ENCODE measurements around the gene HS6ST2.

HS6ST2 gene

DNA sequence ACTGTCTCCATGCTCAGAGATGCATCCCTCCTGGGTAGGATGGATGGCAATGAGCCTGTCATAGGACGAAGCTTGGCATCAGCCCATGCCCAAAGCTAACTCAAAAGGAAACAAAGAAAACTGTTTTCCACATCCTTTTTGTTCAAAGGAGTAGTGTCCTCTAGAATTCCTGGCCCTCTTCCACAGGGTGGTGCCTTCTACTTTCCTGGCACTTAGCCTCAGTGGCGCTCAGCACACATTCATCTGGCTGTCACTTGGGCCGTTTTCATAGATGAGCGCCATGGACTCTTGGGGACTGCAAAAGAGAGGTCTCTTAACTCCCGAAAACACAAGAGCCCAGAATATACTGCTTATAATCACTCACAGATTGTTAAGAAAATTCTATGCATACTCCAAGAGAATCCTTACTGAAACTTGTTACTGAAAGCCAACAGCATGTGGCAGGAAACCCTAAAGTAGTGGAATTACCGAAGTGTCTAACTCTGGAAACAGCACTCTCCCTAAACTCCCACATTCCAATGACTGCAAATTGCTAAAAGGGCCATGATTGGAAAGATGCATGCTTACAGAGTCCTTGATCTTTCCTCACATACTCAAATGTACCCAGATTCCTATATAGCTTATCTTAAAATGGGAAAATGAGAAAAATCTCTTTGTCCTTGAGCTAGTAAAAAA, 110.0 kb downstream of the HS6ST2 start:
- no peak for DNase-seq (ENCODE audit: low read depth in 2 of 2)

DNA sequence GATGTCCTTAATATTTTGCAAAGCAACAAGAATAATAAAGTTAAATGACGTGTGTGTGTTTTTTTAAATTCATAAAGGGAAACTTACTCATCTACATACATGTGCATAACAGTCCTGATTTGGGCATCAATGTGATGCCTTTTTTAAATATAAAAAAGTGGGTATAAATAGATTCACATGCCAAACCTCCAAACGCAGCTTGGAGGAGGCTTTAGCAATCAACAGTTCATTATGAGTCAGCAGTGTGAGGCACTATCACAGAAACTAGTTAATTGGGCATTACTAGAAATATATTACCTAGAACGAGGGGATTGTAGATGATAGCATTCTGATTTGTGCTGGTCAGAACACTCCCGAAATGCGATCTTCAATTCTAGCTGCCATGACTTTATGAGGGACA, 115.1 kb downstream of the HS6ST2 start:
- no peak for DNase-seq (ENCODE audit: low read depth in 2 of 2)

DNA sequence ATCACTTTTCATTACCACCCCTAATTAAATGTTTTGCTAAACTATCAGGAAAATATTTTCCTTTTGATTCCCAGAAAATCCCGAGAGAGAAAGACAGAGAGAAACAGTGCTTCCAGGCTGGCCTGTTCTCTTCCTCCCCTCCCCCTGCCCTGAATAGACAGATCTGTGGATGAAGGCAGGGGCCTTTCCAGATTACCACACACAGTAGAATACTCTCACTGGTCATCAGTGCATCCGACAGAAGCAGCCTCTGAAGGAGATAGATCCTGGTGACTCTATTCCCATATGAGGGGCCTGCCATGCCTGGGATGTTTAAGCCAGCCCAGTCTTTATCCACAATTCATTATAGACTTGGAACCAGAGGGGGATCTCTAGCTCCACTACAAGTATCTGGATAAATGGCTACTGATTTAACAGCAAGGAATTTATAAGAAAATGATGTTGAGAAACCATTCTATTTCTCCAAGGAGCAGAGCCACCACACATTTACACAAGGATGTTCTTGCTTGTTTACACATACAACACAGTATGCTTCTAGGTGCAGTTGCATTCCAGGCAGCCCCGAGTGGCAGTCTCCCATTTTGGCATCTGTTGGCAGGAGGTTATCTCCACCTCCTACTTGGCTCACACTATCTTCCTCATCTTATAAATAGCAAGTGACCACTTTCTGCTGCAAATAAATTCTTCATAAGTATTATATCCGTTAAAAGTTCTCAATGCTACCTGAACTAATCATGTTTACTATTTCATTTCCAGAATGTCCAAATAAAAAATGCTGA, 115.8 kb downstream of the HS6ST2 start:
- DNase-seq (ENCODE audit: low read depth in 2 of 2), result no peak

DNA sequence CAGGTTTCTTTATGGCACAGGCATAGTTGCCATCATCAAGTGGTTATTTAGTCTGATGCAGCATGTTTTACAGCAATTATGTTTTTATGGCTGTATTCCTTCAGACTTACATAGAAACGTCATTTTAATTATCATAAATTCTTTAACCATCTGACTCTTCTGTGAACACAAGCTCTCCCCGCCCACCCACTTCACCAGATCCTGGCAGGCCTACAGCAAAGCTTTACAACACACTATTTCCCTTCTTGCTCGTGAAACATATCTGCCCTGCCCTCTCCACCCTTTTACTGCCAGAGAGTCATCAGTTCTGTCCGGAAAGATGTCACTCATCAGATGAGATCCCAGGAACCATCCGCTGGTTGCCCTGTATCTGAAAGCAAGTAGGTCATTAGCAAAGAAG, 120.5 kb downstream of the HS6ST2 start:
- no peak for DNase-seq (ENCODE audit: low read depth in 2 of 2)

DNA sequence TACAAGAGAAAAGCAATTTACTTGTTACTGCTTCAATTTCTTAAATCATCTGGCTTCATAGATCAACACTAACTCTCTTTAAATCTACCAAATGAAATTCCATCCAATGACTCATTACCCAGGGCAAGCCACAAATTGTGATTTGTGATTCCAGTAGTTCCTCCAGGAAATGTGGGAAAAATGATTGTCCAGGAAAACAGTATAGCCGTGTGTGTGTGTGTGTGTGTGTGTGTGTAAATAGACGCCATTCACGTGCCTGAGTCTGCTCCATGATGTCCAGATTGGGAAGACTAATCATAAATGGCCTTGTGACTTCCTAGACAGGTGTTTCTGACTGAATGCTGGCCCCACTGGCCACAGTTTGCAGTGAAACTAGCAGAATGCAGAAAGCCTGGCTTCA, 121.3 kb downstream of the HS6ST2 start:
- no peak for DNase-seq (ENCODE audit: low read depth in 2 of 2)

DNA sequence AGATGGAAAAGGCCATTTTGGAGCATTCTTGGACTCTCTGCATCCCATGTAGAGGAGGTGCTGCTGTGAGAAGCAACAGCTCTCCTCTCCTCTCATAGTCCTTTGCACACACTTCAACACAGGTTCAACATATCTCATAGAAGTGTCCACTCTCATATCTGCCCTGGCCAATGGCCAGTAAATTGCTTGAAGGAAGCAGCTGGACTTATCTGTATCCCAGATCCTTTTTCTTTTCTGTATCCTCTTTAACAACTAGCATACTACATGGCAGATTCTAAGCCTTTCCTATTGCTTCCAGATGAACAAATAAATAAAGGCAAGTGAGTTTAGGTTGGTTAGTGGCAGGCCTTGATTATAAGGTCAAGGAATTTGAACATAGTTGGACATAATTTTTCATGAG, 122.0 kb downstream of the HS6ST2 start:
- DNase-seq (ENCODE audit: low read depth in 2 of 2), result no peak

DNA sequence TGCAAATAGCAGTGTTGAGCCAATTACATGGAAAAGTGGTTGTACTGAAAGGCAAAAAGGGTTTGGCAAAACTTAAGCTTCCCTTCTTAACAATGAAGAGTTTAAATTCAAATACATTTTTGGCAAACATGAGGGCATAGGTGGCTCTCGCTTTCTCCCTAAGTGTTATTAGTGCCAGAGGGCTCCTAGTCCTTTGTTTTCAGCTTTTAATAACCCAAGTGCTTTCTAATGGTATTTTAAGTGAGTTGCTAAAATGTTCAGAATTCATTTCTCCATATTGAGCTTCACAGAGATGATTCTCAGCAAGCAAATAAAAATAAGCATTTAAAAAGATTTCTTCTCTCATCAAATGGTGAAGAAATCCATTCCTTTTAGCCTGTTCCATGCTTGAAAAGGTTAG, 123.7 kb downstream of the HS6ST2 start:
- no peak for DNase-seq (ENCODE audit: low read depth in 2 of 2)

DNA sequence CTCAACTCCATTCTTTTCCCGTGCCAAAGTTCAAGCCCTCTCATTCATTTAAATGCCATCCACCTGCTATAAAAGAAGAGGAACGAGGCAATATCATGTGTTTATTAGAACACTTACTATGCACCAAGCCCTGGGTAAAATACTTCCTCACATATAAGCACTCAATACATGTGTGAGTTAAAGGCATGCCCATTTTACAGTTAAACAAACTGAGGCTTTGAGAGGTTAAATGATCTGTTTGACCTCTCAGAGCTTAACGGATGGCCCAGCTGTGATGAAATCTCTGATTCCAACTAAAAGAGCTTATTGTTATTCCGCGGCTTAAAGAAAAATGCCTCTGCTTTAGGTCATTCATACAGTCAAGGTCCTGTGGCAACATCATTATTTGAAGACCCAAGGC, 124.3 kb downstream of the HS6ST2 start:
- no peak for DNase-seq (ENCODE audit: low read depth in 2 of 2)

DNA sequence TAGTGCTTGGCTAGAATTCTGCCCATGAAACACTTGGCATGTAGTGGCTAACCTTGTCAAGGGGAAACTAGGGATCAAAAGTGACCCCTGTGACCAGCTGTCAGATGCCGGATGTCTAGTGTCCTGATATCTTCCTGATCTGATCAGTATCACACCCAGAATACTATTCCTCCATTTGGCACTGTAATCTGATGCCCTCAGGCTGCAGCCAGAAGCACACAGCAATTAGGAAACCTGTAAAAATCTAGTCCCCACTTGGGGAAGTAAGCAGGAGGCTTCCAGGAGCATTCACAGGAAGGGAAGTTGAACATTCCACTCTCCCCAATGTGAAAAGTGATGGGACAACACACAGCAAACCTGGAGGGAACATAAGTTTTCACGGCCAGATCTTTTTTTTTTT, 125.1 kb downstream of the HS6ST2 start:
- DNase-seq (ENCODE audit: low read depth in 2 of 2), result no peak

DNA sequence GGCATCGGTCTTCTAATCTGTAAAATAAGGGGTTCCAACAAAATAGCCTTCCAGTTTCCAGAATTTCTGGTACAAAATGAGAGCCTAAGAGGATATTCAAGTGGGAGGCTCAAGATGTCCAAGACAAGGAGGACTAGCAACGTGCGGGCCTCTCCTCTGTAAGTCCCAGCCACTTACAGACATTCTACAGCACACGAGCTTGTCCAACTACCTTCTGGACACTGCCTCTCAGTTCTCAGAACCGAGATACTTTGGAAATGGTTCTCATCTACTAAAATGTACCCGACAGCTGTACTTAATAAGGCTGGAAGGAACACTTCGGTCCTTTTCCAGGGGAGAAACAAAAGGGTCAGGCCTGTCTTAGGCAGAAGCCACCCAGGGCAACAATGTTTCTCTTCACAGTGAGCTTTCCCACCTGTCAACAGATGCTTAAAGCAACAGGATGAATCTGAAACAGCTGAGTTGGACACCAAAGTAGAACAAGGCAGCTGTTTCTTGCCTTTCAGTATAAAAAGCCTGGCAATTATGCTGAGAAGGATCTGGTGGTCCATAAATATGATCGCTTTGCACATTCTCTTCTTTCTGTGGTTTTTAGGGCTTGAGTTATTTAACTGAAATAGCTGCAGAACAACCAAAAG, 127.0 kb downstream of the HS6ST2 start:
- no peak for DNase-seq (ENCODE audit: low read depth in 2 of 2)

DNA sequence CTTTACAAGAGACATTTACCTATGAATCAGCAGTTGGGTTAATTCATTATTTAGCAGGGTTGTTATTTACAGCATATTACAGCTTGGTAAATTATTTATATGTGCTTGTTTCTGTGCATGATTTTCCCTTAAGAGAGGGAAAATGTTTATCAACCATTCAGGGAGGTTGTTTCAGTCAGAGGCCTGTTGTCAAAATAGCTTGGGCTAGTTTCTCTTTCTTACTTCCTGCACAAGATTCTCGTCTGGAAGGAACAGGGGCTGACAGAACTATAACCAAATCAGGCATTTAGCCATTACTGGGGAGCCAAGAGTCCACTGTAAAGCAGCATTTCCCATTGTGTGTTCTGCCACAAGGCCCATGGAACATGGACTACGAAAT, 135.8 kb downstream of the HS6ST2 start:
- DNase-seq (ENCODE audit: low read depth in 2 of 2), result no peak

DNA sequence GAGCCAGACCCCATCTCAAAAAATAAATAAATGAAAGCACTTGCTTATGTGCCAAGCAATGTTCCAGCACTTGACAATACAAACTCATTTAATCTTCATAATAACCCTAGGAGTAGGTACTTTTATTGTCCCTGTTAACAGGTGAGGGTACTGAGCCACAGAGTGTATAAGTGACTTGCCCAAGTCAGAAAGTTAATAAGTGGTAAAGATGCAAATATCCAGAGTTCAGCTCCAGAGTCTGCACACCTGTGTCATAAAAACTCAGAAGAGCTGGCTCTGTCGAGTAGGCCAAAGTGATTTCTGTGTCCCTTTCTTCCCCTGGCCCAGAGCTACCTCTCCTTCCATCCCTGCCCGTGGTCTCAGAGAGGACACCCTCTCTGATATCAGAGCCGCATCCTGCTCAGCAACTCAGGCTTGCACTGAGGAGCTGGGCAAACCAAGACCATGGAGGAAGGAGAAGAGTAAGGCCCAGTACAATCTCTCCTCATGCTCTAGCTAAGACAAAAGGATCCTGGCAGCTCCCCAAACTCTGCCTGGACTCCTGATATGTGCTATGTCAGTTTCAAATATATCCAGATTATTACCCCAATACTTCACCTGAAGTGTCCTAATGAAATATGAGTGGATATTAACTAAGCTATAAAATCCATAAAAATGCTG, 136.3 kb downstream of the HS6ST2 start:
- no peak for DNase-seq (ENCODE audit: low read depth in 2 of 2)

DNA sequence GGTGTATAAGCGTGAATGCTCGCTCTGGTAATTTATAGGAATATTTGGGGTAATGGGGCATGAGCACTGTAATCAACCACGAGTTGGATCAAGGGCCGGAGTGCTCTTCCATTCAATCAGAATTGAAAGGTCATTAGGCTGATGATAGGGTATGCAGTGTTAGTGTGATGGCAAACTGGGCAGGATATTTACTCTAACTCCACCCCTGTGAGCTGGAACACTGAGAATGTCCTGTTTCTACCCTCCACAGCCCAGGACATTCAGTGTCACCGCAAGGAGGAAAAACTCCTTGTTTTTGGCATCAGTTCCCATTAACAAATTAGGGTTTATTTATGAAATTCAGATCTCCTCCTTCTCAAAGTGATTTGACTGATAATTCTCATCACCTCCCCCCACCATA, 137.8 kb downstream of the HS6ST2 start:
- no peak for DNase-seq (ENCODE audit: low read depth in 2 of 2)

DNA sequence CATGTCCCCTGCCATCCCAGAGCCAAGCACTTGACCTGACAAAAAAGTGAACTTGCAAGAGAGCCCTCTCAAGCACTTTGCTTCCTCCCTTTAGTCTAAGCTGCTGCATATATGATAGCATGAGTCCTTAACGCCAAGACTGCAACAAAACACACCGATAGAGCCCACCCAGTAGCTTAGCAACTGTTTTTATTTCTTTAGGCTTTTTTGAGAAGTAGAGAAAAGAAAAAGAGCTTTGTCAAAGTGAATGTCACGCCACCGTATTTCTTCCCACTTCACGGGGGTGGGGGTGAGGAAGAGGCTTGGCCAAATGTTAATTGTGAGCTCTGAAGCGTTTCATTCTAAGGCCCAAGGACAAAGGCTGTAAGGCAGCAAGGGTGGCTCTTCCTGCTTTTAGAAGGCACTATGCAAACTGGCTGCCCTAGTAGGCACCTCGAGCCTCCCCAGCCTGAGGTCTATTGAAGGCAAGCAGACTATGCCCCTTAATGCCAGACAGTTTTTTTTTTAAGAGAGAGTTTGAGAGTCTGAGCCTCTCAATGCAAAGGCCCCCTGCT, 138.6 kb downstream of the HS6ST2 start:
- no peak for DNase-seq (ENCODE audit: low read depth in 2 of 2)

DNA sequence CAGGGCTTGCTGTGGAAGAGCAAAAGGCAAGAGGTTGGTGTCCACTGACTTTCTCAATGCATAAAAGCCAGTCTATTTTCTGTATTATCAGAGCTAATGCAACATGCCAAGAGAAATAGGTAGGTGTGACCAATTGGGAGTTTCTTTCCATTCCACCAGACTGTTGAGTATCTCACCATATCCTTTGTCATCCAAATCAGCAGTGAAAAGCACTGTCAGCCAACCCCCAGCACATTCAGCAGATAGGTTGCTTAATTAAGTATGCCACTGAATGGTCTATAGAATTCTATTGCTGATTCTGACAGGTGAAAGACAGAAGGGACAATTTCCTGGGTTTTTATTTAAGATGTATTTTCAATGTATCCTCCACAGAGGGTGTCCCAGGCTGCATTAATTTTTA, 139.8 kb downstream of the HS6ST2 start:
- DNase-seq (ENCODE audit: low read depth in 2 of 2), result no peak

DNA sequence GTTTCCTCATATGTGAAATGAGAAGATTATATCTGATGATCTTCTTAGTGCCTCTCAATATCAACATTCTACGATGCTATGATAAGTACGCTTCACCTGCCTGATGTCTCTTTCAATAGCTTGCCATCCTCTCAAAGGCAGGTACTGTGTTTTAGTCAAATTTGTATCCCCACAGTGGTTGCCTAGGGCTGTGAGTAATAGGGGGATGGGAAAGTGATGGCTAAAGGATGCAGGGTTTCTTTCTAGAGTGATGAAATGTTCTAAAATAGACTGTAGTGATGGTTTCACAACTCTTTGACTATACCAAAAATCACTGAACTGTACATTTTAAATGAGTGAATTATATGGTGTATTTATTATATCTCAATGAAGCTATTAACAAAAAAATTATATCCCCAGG, 142.8 kb downstream of the HS6ST2 start:
- DNase-seq (ENCODE audit: low read depth in 2 of 2), result no peak

DNA sequence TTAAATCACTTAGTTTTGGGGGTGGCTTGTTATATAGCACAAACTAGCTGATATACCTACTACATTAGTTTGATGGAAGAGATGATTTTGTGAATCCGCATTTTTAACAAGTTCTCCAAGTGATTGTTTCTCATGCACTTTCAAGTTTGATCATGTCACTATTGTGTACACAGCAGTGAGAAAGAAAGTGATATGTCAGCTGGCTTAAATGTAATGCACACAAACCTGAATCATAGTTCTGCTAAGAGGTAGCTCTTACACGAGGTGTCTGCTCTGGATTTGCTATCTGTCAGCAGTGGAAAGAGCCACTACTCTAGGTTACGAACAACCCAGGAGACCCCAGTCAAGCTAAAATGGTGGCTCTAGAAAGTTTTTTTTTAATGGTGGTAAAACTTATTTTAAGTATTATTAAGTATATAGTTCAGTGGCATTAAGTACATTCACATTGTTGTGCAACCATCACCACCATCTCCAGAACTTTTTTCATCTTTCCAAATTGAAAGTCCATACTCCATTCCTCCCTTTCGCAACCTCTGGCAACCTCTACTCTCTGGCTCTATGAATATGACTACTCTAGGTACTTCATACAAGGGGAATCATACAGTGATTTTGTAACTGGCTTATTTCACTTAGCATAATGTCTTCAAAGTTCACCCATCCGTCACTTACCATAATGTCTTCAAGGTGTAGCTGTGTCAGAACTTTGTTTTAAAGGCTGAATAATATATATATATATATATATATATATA, 147.3 kb downstream of the HS6ST2 start:
- DNase-seq (ENCODE audit: low read depth in 2 of 2), result no peak

DNA sequence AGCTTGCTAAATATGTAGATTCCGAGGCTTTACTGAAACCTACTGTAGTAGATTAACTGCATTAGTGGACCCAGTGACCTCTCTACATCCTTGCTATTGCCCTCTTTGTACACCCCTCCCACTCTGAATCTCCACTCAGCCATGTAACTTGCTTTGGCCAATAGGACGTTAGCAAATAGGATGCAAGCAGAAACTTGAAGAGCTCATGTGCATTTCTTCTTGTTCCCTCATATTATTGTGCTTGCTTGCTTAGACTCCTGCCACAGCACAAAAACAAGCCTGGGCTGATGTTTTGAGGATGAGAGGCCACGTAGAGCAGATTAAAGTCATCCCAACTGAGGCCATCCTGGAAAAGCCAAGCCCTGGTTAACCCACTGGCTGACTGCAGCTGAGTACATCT, 147.9 kb downstream of the HS6ST2 start:
- DNase-seq (ENCODE audit: low read depth in 2 of 2), result no peak

DNA sequence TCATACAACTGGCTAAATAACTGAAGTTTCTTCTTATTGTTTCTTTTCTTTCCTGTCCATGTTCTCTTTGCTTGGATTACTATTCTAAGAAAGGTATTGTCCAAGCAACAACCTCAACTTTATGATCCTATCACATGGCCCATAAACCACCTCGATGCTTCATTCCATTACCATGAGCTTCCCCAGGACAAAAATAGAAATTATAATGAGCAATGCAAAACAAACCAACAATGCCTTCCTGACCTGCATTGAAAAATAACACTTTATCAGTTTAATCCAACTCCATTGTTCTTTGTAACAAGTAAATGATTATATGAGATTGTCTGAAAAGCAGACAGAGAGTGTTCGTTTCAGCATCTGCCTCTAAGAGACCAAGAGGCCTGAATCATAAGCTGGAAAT, 148.8 kb downstream of the HS6ST2 start:
- DNase-seq (ENCODE audit: low read depth in 2 of 2), result no peak

DNA sequence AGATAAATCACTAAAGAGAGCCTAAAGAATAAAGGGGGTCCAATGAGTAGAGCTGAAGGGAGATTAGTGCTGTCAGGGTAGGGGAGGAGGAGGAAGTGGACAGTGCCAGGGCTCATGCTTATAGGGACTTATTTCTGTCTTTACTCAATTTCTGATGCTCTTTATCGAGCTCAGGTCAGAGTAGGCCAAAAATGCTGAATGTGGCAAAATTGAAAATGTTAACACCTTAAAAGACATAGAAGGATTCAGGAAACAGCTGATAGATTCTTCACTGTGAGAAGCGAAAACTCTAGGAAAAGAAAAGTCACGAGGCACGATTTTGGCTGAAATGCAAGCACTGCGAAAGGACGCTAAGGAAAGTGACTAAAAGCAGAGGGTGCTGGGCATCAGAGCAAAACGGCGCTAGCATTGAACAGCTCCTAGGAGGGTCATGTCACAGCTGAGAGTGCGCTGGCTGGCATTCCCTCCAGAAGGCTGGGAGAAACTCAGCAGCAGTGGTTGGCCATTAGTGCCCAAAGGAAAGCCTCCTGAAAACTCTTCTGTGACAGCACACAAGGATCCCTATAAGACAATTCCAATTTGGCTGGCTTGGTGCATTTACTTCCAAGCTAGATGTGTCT, 150.9 kb downstream of the HS6ST2 start:
- DNase-seq (ENCODE audit: low read depth in 2 of 2), result no peak

DNA sequence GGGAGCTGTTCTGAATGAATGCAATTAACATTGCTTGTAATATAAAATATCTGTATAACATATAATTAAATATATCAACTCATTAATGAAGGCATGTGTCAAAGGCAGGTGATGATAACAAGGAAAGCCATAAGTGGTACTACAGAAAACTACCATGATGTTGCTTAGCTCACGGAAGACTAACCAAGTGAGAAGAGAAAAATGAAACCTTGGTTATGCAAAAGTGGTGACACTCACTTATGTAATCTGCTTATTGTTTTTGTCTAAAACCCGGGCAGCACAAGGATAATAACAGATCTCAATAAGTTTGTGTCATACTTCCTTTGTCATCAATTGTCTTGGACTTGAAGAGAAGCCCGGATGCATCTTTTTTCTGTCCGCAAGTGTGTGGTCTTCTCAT, 156.4 kb downstream of the HS6ST2 start:
- DNase-seq (ENCODE audit: low read depth in 2 of 2), result no peak
